Stimulated activated CD8-positive, alpha-beta memory T cell treated with anti-CD3 and anti-CD28 coated beads, Interleukin-4, amount 100 ng/mL, for 24 hours (primary cell): ENCODE results near the gene LUZP1.

Experiments
- DNase-seq: peaks from one replicate; pipeline ENCODE4 v3.0.0-alpha.2; 2020; ENCODE audit warnings: low read depth

Gene LUZP1

DNA sequence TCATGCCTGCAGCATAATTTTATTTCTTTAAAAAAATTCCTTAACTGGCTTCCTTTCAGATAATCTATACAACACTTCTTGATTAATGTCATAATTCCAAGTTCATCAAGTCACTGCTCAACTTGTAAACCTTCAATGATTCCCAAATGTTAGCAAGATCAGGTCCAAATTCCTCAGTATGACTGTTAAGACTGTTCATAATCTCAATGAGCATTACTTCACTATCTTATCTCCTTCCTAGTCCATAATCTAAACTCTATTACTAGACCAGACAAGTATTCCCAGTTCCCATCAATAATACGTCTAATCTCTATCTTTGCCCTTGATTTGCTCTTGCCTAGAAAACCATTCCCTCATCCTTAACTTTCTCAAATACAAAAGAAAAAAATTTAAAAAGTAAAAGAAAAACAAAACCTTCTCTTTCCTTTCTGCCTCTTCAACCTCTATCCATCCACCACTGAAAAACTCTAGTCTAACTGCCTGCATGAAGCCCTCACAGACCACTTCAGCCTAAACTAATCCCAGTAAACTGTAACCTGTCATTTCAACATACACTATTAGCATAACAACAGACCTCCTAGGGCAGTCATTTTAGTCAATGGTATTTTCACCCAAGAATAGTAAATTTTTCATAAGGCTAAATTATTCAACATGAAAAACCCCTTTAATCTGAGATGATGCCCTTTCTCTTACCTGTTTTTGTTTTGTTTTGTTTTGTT is 15.5 kb downstream of the LUZP1 start:
- no peak for DNase-seq

DNA sequence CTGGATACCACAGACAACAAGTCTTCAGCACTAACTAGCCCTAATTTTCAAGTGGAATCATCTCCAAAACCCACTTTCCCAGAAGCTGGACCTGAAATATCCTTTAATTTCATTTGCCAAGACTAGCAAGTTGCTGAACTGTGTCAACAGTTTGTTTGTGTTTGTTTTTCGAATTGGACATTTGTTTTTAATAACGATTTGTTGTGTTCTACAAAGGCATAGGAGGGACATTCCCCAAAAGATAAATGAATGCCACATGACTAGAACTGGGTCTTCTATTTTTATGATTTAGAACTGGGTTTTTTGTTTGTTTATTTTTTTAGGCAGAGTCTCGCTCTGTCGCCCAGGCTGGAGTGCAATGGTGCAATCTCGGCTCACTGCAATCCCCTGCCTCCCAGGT is 17.9 kb downstream of the LUZP1 start:
- DNase-seq, result no peak

DNA sequence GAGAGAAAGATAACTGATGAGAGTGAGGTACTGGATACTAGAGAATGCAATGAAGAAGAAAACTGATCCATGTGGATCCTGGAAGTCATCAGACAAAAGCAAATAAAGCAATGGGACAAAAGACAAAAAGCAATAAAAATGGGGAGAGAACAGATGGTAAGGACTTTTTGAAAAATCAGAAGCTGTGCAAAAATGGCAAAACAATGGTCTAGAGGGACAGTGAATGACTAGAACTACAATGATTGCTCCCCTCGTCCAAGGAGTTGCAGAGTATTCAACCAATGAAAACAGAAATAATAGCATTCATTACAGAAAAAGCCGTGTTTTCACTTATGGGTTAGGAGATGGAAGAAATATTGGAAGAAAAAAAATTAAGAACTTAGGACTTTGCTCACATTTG is 18.5 kb downstream of the LUZP1 start:
- DNase-seq, result no peak

DNA sequence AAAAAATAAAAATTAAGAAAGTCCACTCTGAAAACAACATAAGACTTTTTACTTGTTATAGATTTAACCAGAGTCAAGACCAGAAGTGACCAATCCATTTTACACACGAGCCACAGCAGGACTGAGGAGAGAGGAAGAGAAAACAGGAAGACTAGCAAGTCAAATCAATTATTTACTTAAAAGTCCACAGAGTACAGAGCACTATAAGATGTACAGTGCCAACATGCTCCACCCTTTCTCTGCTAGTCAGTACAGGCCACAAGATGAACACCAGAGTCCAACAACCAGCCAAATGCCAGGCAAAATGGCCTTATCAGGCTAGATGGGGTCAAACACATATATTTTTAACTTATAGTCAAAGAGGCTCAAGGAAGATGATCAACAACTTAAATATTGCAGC is 19.5 kb downstream of the LUZP1 start:
- no peak for DNase-seq

DNA sequence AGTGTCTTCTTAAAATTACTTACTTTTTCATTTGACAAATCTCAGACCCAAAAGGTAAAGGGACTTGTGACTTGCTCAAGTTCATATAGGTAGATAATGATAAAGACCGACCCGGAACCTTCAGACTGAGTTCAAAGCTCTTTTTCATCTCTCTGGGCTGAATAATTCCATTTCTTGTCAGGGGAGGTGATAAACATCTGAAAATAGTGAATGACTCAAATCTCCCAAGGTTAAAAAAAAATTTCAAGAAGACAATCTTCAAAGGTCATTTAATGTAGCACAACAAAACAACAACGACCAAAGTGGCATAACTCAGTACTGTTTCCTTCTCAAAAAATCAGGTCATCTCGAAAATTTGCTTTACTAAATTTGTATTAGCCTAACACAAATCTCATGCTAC is 20.6 kb downstream of the LUZP1 start:
- DNase-seq, result no peak

DNA sequence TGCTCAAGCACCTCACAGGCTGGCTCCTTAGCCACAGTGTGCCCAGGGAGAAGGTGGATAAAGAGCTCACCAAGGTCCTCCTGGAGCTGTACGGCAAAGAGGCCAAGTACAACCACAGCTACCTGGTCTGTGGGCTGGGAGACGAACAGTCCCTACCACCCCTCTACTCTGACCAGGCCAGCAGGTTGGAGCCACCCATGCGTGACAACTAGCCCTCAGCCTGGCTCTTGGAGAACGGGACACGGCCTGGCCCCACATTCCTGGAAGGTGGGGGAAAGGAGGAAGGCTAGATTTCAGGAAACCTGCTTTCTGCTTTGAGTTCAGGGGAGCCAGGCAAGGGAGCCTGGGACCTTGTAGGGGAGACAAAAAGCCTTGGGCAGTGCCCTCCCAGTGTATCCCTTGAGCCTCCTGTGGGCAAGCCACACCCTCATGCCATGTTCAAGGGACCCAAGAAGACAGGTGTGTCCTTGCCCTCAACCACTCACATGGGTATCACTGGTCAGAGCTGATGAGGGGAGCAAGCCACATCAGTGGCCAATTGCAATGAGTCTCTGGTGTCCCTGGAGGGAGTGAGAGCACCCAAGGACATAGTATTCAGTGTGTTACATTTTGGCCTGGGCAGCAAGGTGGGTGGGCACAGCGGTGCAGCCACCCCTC is 27.6 kb downstream of the LUZP1 start:
- no peak for DNase-seq

DNA sequence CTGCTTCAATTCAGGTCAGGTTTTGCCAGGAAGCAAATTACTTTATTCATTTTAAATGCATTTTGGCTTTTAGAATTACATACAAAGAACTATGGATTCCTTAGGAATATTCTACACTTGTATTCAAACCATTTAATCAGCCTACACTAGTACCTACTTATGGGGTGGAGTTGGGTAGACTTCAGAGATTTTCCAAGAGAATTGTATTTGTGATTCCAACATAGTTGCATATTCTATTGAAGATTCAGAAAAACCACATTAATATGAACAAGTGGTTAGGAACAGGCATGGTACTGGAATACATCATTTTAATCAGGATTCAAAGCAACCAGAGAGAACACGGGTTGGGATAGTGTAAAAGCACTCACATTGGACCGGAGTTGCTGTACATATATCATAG is 33.4 kb downstream of the LUZP1 start:
- DNase-seq, result no peak

DNA sequence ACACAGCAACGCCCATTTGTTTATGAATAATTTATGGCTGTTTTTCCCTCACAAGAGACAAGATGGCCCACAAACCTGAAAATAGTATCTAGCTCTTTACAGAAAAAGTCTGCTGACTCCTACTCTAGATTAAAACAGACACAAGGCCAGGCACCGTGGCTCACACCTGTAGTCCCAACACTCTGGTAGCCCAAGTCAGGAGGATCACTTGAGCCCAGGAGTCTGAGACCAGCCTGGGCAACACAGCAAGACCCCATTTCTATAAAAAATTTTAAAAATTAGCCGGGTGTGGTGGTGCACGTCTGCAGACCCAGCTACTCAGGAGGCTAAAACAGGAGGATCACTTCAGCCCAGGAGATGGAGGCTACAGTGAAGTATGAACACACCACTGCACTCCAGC is 34.6 kb downstream of the LUZP1 start:
- DNase-seq, result no peak

DNA sequence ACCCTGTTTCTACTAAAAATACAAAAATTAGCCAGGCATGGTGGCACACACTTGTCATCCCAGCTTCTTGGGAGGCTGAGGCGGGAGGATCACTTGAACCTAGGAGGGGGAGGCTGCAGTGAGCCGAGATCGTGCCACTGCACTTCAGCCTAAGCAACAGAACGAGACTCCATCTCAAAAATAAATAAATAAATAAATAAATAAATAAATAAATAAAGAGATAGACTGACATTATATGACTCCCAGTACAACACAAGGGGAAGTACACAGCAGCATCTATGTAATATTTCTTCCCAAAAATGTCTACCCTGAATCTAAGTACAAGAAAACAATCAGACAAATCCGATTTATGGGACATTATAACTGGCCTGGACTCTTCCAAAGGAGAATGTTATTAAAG is 35.1 kb downstream of the LUZP1 start:
- DNase-seq, result no peak

DNA sequence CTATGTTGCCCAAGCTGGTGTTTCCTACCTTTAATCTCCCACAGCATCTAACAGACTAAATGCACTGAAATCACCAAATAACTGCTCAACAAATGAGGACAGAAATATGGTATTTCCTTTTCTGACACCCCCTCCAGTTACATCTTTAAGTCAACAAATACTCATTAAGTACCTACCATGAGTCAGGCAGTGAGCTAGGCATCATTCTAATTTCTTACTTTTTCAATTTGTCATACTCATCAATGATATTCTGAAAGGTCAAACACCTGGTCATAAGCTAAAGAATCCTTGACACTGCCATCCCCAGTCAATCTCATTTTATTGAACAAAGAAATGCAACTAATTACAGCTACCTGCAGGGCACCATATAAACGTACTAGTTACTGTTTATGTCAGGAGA is 36.6 kb downstream of the LUZP1 start:
- DNase-seq, result no peak

DNA sequence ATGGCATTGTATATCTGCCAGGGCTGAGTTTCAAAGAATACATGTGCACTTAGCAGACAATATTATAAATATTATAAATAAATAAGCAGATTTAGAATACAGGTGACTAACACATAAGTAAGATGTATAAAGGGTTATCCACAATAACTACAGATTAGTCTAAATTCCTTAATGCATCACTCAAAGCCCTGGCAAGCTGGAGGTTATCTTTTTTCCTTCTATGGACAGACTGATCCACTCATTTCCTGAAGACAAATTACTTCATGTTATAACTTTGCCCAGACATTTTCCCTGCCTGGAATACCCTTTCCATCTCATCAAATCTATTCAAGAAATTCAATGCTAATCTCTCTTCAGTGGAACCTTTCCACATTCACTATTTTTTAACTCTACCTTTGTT is 38.8 kb downstream of the LUZP1 start:
- no peak for DNase-seq

DNA sequence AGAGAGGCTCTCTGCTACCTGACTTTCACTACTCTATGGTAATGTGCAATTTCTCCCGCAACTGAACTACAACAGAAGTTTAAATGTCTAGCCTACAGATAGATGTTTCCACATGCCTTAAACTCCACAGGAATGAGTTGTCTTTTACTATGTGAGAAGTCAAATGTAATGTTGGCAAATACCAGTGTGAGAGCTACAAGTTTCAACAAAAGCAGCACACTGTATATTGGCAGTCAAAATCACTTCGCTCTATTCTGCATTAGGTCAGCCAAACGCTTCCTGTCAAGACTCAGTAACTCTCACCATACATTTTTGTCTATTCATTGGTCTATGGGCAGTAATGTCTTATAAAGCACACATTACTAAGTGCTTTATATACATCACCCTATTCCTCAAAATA is 41.9 kb downstream of the LUZP1 start:
- DNase-seq, result no peak

DNA sequence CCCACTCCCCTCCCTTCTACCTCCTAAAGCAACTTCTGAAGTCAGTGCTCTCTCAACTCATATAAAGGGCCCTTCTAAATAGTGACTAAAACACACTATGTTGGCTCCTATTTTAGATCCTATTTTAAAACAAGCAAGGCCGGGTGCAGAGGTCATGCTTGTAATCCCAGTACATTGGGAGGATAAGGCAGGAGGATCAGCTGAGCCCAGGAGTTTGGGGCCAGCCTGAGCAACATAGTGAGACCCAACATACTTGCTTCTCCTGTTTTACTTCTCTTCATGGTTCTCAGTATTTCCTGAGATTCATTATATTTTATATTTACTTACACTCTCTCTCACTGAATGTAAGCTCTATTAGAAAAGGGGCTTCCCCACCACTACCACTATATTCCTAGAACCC is 42.5 kb downstream of the LUZP1 start:
- no peak for DNase-seq

DNA sequence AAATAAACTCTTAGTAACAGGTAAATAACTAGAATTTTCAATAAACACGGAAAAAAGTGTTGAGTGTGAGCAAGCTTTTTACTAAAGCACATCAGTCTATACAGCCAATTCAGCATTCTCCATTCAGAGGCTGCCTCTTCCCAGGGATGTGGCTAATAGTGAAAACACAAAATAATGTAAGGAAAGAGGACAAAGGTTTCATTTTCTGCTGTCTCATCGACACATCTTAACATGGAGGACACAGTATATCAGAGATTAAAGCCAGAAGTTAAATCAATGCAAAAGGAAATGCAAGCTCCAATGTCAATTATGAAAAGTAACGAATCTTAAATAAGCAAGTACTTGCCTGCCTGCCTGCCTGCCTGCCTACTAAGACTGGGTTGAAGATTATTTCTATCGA is 43.2 kb downstream of the LUZP1 start:
- no peak for DNase-seq

DNA sequence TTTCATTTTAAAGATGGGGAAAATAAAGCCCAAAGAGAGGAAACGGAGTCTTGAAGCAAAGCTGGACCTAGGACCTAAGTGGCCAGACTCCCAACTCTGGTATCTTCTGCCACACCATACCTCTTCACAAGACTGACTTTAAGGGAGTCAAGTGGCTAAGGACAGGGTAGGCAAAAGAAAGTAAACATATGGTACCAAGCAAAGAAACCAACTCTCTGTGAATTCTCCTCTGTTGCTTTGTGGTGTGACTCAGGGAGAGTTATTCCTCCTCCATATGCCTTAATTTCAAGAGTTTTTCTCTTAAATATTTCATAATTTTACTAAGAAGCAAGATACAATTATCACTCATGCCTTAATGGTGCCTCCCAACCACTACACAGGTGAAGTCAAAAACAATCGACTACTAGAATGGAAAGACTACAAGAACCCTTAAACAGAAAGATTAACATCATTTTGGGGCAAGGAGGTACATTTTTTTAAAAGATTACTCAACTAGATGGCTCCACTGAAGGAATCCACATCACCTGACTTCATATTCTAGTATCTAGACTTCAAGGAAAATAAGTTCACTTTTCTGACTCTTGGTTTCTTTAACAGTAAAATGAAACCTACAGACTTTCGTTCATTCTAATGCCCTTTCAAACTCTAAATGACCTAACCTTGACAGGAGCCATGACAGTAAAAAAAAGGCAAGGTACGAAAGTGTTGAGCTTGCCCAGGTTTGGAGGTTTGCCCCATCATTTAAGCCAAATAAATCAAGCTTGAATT is 44.2 kb downstream of the LUZP1 start:
- DNase-seq, result no peak

DNA sequence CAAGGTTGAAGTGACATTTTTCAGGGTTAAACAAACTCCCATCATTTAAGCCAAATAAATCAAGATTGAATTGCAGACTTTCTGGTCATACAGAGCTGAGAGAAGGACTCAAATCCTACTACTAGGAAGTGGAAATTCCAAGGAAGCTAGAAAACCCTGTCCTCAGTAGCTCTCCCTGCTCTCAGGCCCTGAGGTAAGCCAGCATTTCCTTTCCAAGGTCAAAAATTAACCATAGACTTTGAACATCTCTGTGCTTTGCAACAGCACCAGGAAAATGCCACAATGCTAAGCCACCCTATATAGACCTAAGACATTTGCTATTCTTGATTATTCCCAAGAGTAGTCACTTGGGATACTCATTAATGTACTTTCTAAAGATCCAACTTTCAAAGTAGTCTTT is 45.1 kb downstream of the LUZP1 start:
- DNase-seq, result no peak

DNA sequence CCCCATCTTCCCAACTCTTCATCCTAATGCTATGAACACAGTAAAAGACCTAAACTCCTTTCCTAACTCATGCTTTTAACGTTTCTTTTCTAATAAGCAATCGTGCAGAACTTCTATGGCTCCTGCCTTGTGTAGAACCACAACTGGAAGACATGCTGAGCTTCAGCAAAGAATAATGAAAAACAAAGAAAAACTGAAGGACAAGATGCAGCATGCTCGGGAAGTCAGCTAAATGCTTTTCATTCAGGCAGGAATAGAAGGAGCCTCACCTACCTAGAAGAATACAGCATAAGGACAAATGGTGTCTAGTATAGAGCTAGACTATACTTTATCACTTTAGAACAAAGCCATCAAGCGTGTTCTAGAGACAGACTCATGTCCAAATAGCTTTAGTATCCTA is 45.9 kb downstream of the LUZP1 start:
- DNase-seq, result no peak

DNA sequence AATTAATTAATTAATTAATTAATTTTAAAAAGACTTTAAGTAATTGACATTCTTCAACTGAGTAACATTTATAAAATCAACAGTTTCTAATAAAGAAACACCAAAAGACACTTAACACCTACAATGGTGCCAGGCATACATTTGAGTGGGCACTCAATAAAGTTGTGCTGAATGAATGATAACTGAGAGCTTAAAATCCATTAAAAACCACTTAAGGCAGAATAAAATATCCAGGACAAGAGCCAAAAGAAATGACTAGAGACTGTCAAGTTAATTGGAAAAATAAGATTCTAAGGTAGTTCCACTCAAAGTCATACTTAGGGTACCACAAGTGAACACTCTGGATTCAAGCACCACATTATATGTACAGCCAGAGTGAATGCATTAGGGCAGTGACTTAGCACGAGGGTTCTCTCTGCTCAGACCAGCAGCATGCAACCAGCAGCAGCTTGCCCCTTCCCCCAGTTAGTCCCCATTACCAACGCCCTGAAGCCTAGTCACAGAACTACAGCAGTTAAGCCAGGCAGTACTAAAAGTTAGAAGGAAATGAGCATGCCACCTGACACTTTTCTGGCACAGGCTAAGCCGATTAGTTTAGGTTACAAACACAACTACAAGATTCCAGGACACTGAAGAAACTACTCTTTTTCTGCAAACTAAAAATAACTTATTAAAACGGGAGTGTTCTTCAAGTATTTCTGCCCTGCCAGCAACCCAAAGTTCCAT is 46.5 kb downstream of the LUZP1 start:
- no peak for DNase-seq

DNA sequence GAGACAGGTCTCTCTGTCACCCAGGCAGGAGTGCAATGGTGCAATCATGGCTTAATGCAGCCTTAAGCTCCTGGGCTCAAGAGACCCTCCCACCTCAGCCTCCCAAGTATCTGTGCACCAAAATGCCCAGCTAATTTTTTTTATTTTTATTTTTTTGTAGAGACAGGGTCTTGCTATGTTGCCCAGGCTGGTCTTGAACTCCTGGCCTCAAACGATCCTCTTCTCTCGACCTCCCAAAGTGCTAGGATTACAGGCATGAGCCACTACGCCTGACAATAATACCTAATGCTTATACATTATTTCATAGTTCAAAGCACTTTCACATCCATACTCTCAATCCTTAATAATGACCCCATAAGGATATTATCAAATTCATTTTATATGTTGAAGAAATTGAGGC is 48.3 kb downstream of the LUZP1 start:
- DNase-seq, result no peak

DNA sequence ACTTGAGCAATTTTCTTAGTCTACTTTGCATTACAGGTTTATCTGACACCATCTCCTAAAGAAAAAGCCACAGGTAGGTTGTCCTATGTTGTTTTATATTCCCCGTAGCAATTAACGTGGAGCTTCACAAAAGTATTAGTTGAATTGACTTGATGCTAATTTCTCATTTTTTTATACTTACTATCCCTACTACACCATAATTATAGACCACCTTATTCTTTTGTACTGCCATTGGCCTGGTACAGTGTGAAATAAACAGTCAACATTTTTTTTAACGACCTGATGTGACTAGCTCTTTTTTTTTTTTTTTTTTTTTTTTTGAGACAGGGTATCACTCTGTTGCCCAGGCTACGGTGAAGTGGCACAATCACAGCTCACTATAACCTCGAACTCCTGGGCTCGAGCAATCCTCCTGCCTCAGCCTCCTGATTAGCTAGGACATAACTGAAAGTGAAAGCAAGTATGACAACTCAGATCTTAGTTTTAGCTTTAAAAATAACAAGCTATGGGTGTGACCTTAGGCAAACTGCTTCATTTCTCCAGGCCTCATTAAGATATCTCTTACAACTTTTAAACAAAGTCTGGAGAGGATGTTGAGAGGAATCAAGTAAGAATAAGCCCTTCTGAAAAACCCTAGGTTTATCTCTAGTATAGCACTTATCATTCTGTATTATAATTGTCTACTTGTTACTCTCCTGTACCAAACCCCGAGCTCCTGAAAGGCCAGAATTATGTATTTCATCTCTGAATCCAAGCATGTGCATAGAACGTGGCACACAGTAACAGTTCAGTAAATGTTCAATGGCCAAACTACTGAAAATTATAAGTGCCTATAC is 49.5 kb downstream of the LUZP1 start:
- no peak for DNase-seq

DNA sequence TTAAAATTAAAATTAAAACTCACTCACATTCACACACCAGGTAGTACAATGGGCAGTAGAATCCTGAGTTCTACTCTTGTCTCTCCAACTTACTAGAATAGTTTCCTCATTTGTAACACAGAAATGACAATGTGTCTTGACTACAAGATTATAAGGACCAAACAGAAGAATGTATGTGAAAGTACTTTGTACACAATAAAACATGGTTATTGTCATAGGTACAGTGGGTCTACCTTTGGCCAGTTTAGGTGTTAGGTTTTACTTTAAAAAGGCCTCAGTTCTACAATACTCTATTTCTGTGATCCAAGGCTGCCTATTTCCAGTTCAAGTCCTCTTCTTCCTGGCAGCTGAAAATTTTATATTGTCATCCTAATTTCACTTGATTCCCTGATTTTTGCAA is 50.2 kb downstream of the LUZP1 start:
- DNase-seq, result no peak
